Fibroblast of skin of right quadriceps (primary cell): ENCODE results near the gene UNC13C.

ENCODE experiments used
- DNase-seq: peaks from one replicate; pipeline ENCODE4 v3.0.0-alpha.2; 2013

Gene UNC13C

DNA sequence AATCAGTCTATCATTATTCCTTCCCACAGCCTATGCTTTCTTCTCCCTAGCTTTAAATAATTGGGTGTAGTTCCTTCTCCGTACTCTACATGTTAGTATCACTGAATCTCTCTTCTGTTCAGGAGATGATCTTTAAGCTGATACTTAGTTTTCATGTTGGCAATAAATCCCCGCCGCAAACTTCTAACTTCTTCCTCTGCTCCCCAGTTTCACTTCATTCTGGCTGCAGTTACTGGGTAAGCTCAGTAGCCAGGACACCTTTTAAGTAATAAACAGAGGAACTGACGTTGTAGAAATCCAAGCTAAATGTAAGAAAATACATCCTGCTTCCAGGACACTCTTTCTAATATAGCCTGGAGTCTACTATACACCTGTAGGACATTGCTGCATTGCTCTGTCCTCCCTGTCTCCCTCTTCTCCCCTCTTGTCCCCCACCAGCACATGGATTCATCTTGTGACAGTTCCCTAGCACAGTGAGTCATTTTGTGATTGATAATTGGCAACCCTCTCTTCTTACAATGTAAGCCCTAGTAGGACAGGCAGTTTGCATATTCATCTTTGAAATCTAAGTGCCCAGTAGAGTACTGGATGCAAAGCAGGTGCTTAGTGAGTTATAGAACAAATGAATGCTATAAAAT is 598.2 kb downstream of the UNC13C start:
- DNase-seq: no peak

DNA sequence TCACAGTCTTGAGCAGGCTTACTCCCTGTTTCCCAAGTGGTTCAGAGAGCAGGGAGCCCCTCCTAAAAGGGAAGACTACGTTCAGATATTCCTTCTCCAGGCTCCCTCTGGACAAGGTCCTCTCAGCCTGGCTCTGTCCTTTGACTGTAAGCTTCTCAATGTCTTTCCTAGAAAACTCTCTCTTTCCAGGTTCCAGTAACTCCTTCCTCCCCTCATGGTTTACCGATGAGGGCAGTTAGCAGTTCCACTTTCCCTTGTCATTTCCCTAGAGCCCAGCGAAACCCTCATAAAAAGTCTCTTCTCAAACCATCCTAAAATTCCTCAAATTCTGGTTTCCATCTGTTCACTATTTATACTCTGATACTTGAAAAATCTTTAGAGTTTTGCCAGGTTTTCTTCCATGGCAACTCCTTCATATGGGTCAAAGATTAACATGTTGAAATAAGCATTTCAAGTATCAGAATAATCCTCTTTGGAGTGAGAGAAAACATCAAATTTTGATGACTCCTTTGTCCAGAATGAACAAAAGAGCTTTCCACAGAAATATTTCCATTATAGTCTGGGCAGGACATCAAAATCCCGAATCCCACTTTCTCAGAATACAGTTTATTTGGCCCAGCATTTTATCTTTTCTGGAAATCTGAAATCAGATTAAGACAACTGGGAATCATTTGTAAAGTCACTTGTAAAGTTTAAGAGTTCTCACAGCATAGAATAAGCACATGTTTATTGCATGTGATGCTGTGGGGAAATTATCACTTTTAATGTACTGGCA is 599.4 kb downstream of the UNC13C start:
- no peak for DNase-seq

DNA sequence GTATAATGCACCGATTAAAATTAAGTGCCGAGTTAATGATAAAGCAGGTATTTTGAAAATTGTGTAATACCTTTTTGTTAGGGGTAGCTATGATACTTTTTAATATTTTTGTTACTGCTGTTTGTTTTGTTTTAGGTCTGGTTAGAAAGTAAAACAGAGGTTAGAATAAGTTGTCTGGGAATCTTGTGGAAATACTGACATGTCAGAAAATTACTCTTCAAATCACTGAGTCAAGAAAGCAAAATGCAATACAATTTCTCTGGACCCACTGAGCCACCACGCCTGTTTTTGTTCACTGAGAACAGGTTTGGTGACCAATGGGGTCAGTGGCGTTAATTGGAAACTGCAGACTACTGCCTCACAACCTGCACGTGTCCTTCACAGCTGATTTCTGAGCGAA is 601.6 kb downstream of the UNC13C start:
- no peak for DNase-seq

DNA sequence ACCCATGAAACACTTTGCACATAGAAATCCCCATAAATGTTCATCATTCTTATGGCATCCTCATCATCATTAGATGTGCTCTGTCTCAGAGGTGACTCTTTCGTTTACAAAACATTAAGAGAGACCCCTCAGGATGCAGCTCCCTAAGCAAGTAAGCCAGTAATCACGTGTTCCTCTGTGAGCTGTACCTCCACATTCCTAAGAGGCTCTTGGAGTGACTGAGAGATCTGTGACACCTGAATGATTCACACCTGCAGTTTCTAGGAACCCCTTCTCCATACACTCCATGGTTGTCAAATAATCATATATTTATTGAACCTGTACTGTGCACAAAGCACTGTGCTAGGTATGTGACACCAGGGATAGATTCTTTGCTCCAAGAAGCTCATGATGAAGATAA is 602.4 kb downstream of the UNC13C start:
- no peak for DNase-seq

DNA sequence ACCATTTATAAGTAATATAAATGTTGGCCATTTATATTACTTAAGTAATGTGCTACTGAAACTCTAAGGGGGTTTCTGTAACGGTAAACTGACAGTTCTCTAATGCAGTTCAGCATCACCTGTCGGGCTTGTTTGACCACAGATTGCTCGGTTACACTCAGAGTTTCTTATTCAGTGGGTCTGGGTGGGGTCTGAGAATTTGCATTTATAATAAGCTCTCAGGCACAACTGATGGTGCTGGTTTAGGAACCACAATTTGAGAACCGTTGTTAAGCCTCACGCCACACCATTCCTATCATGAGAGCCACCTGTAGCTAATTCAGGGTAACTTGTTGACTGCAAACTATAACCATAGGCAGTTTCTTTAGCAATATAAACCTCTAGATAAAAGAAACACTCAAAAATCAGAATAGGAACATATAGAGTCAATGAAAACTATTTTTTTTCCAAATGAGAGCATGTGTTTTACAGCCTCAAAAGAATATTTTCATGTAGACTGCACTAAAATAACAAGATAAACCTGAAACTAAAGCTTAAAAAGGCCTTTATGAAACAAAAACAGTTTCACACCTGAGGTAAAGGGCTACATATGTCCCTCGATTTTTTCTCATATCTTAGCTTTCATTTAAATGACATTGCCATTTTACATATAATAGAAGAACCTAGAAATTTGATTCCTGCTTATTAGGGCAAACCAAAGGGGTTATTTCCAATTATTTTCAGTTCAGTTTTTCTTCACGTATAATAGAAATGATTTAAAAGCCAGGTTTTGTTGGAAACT is 604.8 kb downstream of the UNC13C start:
- no peak for DNase-seq

DNA sequence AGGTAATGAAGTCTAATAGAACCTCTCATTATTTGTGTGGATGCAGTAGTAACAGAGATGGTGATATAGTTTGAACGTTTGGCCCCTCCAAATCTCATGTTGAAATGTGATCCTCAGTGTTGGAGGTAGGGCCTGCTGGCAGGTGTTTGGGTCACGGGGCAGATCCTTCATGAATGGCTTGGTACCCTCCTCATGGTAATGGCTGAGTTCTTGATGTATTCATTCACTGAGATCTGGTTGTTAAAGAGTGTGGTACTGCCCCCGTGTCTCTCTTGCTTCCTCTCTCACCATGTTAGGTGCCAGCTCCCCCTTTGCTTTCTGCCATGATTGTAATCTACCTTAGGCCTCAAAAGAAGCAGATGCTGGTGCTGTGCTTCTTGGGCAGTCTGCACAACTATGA is 606.8 kb downstream of the UNC13C start:
- DNase-seq: no peak

DNA sequence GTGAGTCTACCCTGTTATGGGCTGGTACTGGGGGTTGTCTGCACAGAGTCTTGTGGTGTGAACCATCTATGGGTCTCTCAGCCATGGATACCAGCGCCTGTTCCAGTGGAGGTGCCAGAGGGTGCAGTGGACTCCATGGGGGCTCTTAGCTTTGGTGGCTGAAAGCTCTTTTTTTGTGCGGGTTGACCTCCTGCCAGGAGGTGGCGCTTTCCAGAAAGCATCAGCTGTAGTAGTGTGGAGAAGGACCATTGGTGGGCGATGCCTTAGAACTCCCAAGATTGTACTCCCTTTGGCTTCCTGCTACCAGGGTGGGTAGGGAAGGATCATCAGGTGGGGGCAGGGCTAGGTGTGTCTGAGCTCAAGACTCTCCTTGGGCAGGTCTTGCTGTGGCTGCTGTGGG is 615.9 kb downstream of the UNC13C start:
- DNase-seq: no peak

DNA sequence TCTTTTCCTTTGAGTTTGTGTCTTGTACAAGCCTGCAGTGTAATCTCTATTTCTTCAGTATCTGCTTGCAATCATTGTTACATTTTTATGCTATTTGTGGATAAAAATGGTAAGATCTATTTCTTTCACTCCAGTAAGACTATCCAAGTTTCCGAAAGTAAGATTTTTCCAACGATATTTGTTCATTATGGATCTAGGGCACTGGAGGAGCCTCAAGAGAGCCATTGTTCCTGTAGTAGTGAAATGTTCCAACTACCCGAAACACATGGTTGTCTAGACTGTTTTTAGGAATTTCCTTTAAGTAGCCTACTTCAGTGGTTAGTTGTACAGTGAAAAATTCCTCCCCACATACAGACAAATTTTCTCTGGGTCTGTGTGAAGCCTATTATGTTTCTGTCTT is 621.1 kb downstream of the UNC13C start:
- DNase-seq: no peak

DNA sequence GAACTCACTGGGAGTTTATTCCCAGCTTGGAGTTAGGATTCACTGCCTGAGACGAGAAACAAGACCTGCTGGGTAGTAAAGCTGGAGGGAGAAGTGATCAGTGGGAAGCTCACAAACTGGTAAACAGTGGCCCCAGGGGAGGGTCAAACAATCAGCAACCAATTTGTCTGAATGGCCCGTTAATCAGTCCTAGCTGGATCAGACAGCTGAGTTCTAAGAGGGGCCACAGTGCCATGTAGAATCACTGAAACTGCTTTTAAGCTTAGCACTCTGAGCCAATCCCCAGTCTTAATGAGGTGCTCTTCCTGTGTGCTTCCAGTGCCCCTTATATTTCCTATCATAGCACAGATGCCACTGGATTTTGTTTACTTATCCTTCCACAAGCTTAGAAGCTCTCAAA is 626.8 kb downstream of the UNC13C start:
- no peak for DNase-seq

DNA sequence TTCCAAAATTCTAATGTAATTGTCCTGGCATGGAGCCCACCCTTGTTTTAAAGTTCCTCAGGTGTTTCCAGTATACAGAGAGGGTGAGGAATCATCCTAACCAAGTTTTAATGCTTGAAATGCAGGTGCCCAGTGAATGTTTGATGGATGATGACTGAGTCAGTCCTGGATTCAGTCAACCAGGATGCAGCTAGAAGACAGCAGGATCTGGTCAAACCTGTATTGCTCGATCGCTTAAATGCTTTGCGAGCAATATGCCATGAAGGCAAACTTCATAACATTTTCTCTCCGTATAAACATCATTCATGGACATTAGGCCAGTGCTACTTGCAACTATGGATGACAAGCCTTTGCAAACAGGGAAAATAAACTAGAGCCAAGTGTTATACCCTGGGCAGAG is 627.3 kb downstream of the UNC13C start:
- no peak for DNase-seq

DNA sequence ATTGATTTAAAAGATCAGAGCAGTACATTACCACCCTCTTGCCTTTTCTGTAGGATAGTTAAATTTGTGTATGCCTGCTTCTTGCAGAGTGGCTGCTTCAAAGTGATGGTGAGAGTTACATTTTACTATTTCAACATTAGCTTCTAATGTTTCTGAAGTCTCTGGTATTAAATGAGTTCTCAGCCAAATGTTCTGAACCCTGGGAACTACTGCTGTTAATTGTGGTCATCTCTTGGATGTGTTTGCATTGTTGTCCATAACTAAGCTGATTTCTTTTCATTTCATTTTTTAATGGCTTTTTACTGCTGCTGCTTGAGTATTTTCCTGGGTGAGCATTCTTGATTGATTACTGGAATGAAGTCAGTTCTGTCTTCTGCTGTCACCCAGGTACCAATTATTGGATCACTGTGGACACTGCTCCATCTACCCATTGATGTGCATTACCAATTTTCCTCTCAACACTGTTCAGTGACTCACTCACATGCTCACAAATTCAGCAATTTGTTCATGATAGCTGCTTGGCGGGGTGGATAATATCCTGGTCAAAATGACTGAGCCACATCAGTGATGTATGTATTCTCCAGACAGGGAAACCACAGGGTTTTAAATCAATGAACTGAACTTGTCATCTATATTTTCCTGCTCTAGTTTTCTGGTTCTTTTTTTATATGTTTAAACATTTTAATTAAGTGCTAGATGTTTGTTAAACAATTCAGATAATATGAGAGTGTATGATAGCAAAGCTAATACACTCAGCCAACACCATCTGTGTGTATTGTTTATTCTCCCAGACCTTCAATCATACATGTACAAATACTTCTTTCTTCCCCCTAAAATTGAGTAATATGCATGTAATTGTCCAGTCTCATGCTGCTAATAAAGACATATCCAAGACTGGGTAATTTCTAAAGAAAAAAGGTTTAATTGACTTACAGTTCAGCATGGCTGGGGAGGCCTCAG is 630.9 kb downstream of the UNC13C start:
- DNase-seq: no peak

DNA sequence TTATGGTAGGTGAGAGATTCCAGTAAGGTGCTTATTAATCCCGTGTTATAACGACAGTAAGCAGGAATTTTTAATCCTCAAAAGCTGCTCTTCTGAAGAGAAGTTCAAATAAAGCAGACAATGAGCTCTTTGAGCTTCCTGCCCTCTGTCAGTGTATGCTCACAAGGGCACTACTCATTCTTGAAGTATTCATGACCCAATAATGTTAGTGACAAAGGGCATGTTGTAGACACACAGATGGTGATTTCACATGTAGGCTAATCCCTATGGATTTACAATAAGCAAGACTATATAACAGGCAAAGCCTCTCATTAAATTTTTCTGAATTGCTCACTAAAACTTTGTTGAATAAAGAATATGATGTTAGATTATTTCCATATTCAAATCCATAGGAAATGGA is 639.9 kb downstream of the UNC13C start:
- no peak for DNase-seq

DNA sequence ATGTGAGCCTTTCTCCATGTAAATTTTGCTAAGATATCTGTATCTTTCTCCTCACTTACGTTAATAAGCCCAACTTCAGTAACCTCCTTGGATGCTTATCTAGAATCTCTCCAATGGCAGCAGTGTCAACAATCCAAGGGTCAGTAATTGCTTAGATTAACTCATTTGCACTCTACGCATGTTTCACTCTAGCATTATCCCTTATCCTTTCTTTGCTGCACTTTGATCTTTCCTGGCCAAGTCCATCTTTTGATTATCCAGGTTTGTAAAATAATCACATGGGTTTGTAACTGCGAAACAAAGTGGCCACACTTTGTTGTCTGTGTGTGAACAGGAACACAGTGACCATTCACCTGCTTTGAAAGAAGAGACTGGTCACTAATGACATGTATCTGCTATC is 640.9 kb downstream of the UNC13C start:
- no peak for DNase-seq

DNA sequence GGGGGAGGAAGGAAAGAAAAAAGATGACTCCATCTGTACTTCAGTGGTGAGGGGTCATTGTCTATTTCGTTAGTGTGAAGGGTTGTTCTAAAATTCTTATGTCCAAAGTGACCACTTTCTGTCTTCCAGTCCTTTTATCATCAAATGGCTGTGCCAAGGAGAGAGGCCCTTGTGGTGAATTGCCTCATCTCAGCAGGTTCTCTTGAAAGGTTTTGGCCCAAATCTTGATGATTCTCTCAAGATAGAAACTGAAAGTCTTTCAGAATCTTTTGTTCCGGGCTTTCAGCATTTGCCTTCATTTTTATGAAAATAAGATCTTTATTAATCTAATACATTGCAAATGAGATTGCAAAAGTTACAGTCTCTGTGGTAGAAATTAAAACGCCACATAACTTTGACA is 642.7 kb downstream of the UNC13C start:
- DNase-seq: no peak

DNA sequence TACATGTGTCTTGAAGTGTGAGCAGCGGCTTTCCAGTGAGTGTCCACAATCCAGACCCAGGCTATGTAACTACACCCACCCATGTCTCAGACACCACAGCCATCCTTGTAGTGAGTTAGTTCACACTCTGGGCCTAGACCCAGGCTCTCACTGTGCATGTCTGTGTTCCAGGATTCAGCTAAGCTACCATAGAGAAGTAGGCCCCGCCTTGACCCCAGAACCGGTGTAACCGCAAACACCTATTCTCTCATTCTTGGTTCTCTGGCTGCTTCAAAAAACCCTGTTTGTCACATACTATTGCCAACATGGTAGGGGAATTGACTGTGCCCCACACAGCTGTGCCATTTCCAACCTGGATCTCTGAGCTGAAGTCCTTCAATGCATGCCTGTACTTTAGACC is 657.9 kb downstream of the UNC13C start:
- DNase-seq: no peak

DNA sequence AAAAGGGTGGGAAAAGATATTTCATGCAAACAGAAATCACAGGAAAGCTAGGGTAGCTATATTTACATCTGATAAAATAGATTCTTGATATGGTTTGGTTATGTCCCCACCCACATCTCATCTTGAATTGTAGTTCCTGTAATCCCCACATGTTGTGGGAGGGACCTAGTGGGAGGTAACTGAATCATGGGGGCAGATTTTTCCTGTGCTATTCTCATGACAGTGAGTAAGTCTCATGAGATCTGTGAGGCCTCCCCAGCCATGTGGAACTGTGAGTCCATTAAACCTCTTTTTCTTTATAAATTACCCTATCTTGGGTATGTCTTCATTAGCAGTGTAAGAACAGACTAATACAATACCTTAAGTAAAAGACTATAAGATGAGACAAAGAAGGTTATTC is 660.4 kb downstream of the UNC13C start:
- no peak for DNase-seq

DNA sequence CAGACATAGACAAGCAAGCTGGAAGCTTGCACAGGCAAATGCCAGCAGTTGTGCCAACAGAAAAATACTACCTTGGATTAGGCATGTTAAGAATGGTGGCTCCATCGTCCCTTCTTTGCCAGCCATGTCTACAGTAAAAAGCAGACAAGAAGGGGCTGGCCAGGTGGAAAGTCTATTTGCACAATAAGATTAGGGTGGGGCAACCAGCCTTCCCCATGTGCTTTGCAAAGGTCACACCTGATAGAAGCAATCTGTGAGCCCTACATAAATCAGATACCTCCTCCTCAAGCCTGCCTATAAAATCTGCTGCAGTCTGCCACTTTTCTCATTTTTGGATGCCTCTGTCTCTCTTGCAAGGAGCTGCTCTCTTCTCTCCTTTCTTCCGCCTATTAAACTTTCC is 662.6 kb downstream of the UNC13C start:
- DNase-seq: no peak

DNA sequence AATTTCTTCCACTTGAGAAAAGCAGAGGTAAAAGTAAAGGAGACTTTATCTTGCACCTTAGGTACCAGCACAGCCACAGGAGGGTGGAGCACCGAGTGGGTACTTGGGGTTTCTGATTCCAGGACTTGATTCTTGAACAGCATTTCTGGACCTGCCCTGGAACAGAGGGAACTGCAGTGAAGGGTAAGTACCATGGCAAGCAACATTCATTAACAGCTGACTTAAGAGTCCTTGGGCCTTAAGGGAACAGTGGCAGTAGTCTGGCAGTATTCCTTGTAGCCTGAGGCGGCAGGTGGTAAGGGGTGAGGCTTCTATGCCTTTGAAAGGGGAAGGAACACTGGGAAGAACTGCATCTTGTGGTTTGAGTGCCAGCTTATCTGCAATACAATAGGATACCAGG is 666.6 kb downstream of the UNC13C start:
- no peak for DNase-seq

DNA sequence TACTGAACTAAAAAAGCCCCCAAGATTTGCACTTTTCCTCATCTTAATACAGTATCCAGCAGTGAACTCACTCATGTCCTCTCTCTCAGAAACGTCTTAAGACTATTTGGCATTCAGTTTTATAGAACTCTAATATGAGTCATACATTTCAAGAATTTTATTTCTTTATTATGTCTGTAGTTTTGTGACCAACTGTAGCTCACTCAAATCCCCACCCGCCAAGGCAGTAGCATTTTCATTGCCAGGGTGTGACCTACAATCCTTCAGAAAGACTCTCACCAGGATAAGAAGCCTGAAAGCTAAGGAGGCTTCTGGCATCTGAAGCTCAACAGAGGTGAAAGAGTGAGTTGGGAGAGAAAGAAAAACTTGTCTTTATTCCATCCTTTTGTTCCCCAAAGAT is 681.4 kb downstream of the UNC13C start:
- DNase-seq: no peak

DNA sequence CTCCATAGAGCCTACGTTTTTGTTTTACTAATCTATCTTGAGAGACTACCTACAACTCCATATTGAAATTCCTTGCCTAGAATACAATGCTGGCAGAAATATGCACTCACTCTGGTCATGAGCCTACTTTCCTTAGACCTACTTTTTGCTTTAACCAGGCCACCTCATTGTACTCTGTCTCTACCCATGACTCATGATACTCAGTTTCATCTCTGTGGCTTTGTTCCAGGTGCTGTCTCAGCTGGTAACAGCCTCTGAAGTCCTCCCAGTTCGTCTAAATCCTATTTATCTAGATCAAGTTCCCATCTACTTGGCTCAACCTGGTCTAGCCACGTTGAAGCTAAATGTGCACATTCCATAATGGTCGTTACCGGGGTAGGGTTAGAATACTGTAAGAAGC is 682.1 kb downstream of the UNC13C start:
- no peak for DNase-seq

DNA sequence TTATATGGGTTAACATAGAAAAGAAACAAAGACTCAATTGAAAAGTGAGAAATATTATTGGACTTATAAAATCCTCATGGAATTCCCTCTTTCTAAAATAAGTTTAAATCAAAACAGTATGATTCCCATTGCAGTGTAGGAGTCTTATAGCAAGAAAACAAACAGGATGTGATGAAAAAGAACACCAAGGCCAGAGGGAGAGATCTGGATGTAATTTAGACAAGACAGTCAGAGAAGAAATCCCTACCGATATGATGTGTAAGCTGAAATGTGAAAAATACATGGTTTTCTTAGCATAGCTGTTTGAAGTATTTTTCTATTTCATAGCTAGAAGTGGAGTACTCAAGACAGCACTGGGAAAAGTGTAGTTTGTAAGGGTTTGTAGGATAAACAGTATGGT is 697.0 kb downstream of the UNC13C start:
- no peak for DNase-seq

DNA sequence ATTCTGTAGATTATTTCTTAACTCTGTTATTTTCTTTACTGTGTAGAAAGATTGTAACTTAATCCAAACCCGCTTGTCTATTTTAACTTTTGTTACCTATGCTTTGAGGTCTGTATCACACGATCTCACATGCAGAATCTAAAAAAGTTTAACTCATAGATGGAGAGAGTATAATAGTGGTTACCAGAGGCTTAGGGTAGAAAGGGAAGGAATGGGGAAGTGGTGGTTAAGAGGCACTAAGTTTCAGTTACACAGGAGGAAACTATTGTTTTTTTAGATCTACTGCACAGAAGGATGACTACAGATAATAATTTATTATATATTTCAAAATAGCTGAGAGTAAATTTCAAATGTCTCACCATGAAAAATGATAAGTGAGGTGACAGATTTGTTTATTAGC is 703.3 kb downstream of the UNC13C start:
- no peak for DNase-seq
